HuH-7 (cell line): ENCODE measurements around the gene ERN2.

Experiments
- DNase-seq: peaks from one replicate; pipeline ENCODE4 v3.0.0; 2011; ENCODE audit warnings: low spot score

Gene ERN2

GRCh38 chr16:23687034-23687808, 25.8 kb downstream of the ERN2 start:
- DNase-seq, result no peak

GRCh38 chr16:23683487-23683886, 29.5 kb downstream of the ERN2 start:
- DNase-seq, result no peak

GRCh38 chr16:23682181-23682580, 30.8 kb downstream of the ERN2 start:
- no peak for DNase-seq

GRCh38 chr16:23679986-23680336, 33.1 kb downstream of the ERN2 start:
- DNase-seq, result no peak

GRCh38 chr16:23679274-23679985, 33.6 kb downstream of the ERN2 start:
- peak; percentile 51 for DNase-seq

- peak; percentile 95 for DNase-seq
Observed at GRCh38 chr16:23678430-23679273, 34.4 kb downstream of the ERN2 start, which contains the start of gene PLK1. PLK1 (plus strand) TSS chr16:23678889; CDS start chr16:23678933, 44 bp downstream.

GRCh38 chr16:23676924-23677480, 36.0 kb downstream of the ERN2 start:
- DNase-seq, result peak; percentile 34

- DNase-seq, result no peak
Observed at GRCh38 chr16:23673971-23674614, 38.9 kb downstream of the ERN2 start.

GRCh38 chr16:23670137-23670776, 42.8 kb downstream of the ERN2 start:
- DNase-seq, result no peak

- no peak for DNase-seq
Observed at GRCh38 chr16:23668873-23669272, 44.1 kb downstream of the ERN2 start.

- DNase-seq, result no peak
Observed at GRCh38 chr16:23668225-23668624, 44.8 kb downstream of the ERN2 start.

GRCh38 chr16:23667355-23667659, 45.7 kb downstream of the ERN2 start:
- no peak for DNase-seq

- no peak for DNase-seq
Observed at GRCh38 chr16:23666571-23667354, 46.3 kb downstream of the ERN2 start.

- DNase-seq, result no peak
Observed at GRCh38 chr16:23663918-23664317, 49.1 kb downstream of the ERN2 start.

GRCh38 chr16:23651943-23652468, 61.0 kb downstream of the ERN2 start:
- DNase-seq, result no peak

GRCh38 chr16:23650674-23651416, 62.2 kb downstream of the ERN2 start:
- DNase-seq, result no peak

- no peak for DNase-seq
Observed at GRCh38 chr16:23642246-23642774, 70.7 kb downstream of the ERN2 start.

GRCh38 chr16:23640931-23641765, 71.9 kb downstream of the ERN2 start, which contains the start of the genes DCTN5 and PALB2:
DCTN5 (plus strand) TSS chr16:23641466; CDS start chr16:23641543, 77 bp downstream.
PALB2 (minus strand) TSS chr16:23641310; CDS start chr16:23641157, 153 bp downstream.
- DNase-seq, result peak; percentile 91
